Chondrocyte (in vitro differentiated cells): ENCODE data around the gene LIG3. TPM values are rescaled to one million over a fixed set of nuclear protein-coding genes. Genes with fewer than 3 reads are reported as not detected.
A peak's percentile ranks its signal among the peaks of the same experiment; 100 is the strongest.

Source experiments
- DNase-seq: peaks from one replicate; pipeline ENCODE4 v3.0.0; 2021; ENCODE audit warnings: mixed read lengths, low spot score
- H3K27ac Mint-ChIP-seq: one replicate; pipeline ENCODE4 v1.8.0; 2021; ENCODE audit warnings: mild to moderate bottlenecking, moderate library complexity, mixed read lengths; ENCODE audit not compliant: unreplicated experiment
- H3K27me3 Mint-ChIP-seq: 2 replicates; pipeline ENCODE4 v1.8.0; 2021; ENCODE audit warnings: low read depth, mixed read lengths
- H3K36me3 Mint-ChIP-seq: 2 replicates; pipeline ENCODE4 v1.8.0; 2021; ENCODE audit warnings: low read depth, mixed read lengths
- H3K4me1 Mint-ChIP-seq: 2 replicates; pipeline ENCODE4 v1.8.0; 2021; ENCODE audit warnings: low read depth, mild to moderate bottlenecking, mixed read lengths
- H3K4me3 Mint-ChIP-seq: one replicate; pipeline ENCODE4 v1.8.0; 2021; ENCODE audit warnings: mild to moderate bottlenecking, moderate library complexity, mixed read lengths; ENCODE audit not compliant: unreplicated experiment
- H3K9me3 Mint-ChIP-seq: 2 replicates; pipeline ENCODE4 v1.8.0; 2021; ENCODE audit warnings: low read depth, mixed read lengths
- total RNA-seq: library from RNA; stranded (reverse); gene quantifications from 3 replicates; pipeline ENCODE4 v1.2.1, GENCODE V29; 2021
- TF ChIP-seq, protein P1 (sequence below): fragments of 200-600 bp; sonication (generic); IDR thresholded peaks from 2 replicates; pipeline ENCODE4 v1.5.0; 2021; ENCODE audit warnings: antibody characterized with exemption, mild to moderate bottlenecking, moderate library complexity

The LIG3 gene
- total RNA-seq, 1 donor from 2014 or later, result 26.0 TPM

- no peak overlapping the region for H3K4me3 Mint-ChIP-seq
- H3K27me3 Mint-ChIP-seq, result no peaks in the 10 kb centered on the region
- peaks cover 26% of the 10 kb centered on the region for H3K36me3 Mint-ChIP-seq
- TF ChIP-seq, protein P1, sequence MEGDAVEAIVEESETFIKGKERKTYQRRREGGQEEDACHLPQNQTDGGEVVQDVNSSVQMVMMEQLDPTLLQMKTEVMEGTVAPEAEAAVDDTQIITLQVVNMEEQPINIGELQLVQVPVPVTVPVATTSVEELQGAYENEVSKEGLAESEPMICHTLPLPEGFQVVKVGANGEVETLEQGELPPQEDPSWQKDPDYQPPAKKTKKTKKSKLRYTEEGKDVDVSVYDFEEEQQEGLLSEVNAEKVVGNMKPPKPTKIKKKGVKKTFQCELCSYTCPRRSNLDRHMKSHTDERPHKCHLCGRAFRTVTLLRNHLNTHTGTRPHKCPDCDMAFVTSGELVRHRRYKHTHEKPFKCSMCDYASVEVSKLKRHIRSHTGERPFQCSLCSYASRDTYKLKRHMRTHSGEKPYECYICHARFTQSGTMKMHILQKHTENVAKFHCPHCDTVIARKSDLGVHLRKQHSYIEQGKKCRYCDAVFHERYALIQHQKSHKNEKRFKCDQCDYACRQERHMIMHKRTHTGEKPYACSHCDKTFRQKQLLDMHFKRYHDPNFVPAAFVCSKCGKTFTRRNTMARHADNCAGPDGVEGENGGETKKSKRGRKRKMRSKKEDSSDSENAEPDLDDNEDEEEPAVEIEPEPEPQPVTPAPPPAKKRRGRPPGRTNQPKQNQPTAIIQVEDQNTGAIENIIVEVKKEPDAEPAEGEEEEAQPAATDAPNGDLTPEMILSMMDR, result no peak
- no peak for DNase-seq
- H3K27ac Mint-ChIP-seq, result no peak overlapping the region
- H3K9me3 Mint-ChIP-seq, result no peaks in the 10 kb centered on the region
- peaks cover 38% of the 10 kb centered on the region for H3K4me1 Mint-ChIP-seq
Measured at GRCh38 chr17:35018814-35019213, 38.5 kb downstream of the LIG3 start.

DNA sequence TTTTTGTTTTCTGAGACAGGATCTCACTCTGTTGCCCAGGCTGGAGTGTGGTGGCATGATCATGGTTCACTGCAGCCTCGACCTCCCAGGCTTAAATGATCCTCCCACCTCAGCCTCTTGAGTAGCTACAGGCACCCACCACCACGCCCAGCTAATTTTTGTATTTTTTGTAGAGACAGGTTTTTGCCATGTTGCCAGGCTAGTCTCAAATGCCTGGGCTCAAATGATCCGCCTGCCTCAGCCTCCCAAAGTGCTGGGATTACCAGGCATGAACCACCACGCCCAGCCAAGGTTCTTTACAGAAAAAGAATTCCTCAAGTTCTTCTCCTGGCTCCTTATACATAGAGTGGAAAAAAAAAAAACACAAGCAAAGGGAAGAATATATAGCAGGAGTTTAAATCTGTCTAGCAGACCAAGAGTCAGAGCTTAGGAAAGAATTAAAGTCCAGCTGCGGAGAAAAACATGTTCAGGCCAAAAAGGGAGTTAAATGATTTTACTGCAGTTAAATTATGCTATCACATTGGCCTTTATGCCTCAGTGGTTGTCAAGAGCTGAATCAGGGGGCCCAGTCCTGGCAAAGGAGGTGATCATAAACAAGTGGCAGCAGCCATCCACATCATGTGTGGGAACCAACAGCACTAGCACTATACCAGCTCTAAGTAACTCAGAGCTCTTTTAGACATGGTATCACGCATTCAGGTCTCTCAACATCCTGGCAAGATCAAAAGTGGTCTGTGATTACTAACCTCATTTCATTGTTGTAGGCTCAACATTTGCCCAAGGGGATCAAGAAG lies 39.3 kb downstream of the LIG3 start:
- Mint-ChIP-seq H3K27ac (no peak overlapping the region), H3K9me3 (no peaks in the 10 kb centered on the region), H3K36me3 (peaks cover 26% of the 10 kb centered on the region), H3K4me3 (no peak overlapping the region), H3K4me1 (peaks cover 38% of the 10 kb centered on the region), H3K27me3 (no peaks in the 10 kb centered on the region)
- TF ChIP-seq, protein P1, result no peak
- DNase-seq, result no peak

DNA sequence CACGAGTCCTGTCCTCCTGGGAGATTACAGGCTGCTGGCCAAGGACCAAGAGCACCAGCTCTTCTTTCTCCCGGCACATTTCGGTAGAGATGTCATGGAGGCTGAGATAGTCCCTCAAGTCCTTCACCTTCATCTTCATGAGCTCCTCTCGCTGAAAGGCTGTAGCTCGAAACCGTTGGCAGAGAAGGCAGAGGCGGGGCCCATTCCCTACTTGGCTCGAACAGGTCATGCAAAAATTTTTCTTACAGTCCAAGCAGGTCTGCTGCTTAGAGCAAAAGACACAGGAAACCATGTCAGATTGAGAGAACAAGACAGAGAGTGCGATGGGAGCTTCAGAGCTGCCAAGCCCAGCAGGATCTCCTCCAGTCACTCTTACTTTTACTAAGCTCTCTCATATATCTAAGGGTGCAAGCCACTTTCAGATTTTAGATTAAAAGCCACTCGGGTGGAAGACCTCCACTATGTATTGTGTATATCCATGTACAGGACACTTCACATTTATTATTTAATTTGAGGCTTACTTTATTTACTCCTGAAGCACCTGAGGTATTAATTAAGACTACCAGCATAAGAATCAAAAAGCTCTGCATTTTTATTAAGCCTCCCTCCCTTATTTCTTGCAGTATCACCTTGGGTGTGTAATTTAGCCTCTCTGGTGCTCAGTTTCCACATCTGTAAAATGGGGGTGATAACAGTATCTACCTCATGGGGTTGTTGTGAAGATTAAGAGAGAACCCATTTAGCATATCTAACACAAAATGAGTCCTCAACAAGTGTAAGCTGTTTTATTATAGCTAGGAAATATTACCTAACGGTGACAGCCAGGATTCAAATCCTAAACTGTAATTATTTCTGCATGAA lies 41.4 kb downstream of the LIG3 start:
- no peak overlapping the region for H3K4me3 Mint-ChIP-seq
- TF ChIP-seq, protein P1, result no peak
- DNase-seq, result no peak
- peaks cover 16% of the 10 kb centered on the region for H3K36me3 Mint-ChIP-seq
- peak overlapping the region; percentile 99 for H3K27ac Mint-ChIP-seq
- H3K4me1 Mint-ChIP-seq, result peaks cover 41% of the 10 kb centered on the region
- no peaks in the 10 kb centered on the region for H3K27me3 Mint-ChIP-seq
- no peaks in the 10 kb centered on the region for H3K9me3 Mint-ChIP-seq

DNA sequence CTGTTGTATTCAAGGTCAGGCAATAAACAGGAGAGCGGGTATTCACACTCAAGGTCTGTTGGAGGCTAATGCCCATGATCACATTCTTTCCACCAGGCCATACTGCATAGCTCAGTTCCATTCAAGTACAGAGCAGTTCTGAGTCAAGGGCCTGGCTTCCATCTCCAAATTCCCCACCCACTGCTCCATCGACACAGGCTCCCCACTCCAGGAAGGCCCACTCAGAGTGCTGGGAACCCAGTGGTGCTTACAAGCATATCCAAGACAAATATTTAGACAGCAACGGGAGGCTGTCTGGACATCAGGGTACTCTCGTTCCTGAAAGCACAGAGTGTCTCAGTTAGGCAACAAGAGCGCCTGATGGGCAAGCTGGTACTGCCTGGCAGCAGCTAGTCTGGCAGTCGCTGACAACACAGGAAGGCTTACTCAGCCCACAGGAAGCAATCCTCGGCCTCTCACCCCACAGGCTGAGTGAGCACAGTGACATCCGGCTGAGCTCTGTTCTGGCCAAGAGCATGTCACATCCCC lies 42.3 kb downstream of the LIG3 start:
- DNase-seq, result peak; percentile 96
- peak overlapping the region; percentile 54 for H3K4me3 Mint-ChIP-seq

More for the DNA sequence above, 42.3 kb downstream of the LIG3 start:
- H3K27ac Mint-ChIP-seq, result peak overlapping the region; percentile 99
- peaks cover 41% of the 10 kb centered on the region for H3K4me1 Mint-ChIP-seq
- no peaks in the 10 kb centered on the region for H3K27me3 Mint-ChIP-seq
- H3K36me3 Mint-ChIP-seq, result peaks cover 10% of the 10 kb centered on the region
- no peaks in the 10 kb centered on the region for H3K9me3 Mint-ChIP-seq
- TF ChIP-seq, protein P1, result peak; percentile 71
